HG02759 (cell line): Measurements from ENCODE around the gene UPF1.
"Not testable (repeated sequence)": the region's sequence is repeated elsewhere in the genome, so short reads cannot be mapped to it uniquely, and the experiment has no call there.

ENCODE experiments used
- ATAC-seq: cut with Tn5 transposase; IDR thresholded peaks from one replicate; pipeline ENCODE4 v1.9.1; 2021; ENCODE audit warnings: mild to moderate bottlenecking, moderate library complexity; ENCODE audit not compliant: unreplicated experiment

UPF1 gene

DNA sequence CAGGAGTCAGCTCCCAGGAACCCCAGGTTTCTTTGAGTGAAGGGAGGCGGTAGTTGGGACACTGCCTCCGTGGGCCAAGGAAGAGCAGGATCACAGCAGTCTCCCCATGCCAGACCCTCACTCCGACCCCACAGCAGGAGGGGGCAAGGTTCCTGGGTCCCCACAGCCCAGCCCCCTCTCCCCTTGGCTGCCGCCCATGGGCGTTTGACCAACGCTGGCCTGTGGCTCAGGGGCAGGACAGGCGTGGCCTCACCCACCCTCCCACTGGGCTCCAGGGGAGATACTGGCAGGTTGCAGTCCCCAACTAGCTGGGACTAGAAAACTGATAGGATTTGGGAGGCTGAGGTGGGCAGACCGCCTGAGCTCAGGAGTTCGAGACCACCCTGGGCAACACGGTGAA, 78.3 kb downstream of the UPF1 start:
- ATAC-seq, result no peak

DNA sequence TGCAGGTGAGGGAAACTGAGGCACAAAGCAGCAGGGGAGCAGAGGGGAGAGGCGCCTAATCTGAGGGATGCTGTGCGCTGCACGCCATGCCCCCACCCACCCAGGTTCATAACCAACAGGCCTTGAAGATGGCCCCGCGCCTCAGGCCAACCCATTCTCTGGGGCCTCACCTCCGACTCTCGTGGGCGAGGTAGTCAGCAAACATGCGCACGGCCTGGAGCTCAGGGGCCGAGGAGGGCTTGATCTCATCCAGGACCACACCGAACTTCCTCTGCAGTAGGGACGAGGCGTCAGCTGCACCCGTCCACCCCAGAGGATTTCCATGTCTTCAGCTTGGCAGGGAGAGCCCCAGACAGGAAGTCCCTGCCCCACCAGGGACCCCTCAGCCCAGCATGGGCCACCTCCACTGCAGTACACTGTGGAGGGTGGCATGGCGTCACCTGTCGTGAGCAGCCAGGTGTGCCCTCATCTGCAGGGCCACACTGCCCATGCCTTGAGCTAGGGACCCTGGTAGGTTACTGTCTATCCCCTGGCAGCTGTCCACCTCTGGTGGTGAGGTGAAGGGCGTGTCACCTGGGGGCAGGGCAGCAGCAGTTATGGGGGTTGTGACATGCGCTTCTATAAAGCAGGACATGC, 79.2 kb downstream of the UPF1 start:
- no peak for ATAC-seq

DNA sequence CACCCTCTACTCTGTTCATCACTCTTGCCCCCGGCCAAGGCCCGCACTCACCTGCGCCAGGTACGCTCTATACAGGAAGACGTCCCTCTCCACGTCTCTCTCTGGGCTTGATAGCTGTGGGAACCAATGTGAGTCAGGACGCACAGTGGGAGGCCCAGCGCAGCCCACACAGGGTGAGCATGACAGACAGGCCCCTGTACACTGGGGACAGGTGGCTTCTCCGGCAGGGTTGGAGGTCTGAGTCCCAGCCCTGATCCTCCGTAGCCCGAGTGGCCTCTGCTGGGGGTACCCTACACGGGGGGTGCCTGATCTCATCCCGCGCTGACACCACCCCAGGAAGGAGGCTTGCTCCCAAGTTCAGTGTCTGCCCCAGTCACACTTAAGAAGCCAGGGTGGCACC, 81.2 kb downstream of the UPF1 start:
- no peak for ATAC-seq

DNA sequence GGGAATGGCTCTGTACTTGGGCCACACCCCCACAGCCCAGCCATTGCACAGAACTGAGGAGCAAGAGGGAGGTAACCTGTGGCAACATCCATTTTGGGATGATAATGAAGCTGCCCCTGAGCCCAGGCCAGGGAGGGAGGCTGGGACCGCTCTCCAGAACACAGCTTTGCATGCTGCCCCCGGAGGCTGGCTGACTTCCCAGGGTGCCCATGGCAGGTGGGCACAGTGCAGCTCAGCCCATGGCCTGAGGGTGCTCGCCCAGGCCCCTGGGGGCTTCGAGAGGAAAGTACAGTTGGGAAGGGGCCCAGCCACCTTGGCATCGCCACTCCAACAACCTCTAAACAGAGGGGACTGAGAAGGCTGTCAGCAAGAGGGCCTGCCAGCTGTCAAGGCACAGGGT, 81.7 kb downstream of the UPF1 start:
- ATAC-seq, result no peak

DNA sequence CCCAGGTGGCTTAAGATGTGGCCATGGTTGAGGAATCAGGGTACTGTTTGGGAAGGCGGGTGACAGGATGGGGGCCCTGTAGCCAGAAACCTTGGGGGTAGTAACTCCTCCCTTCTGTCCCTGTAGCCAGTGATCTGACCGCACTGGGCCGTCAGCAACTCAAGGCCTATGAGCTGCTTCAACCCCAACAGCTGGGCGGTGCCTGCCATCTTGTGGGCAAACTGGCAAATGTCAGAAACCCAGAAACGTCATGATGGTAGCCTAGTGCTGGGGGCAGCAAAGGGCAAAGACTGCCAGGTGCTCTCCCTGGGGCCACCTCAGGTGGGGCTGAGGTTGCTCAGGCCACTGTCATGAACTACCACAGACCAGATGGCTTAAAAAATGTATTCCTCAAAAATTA, 83.9 kb downstream of the UPF1 start:
- ATAC-seq, result no peak

DNA sequence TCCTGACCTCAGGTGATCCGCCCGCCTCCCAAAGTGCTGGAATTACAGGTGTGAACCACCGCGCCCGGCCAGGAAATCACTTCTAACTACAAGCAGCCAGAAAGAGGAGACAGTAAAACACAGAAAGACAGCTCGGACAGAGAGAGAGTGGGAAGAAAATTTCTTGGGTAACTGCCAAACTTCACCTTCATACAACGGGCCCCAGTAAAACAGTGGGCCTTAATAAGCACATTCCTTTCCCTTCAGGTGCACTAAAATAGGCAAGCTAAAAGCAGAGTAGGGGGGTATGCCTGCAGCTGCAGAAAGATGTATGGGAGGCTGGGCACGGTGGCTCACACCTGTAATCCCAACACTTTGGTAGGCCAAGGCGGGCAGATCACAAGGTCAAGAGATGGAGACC, 85.8 kb downstream of the UPF1 start:
- ATAC-seq, result not testable (repeated sequence)
